ENCODE data around the gene HMGCS1. TPM values are rescaled to one million over a fixed set of nuclear protein-coding genes. Genes with fewer than 3 reads are reported as not detected.

Gene HMGCS1
- total and polyA plus RNA-seq, 11 donors: 6.3 to 34.8 (median 30.0) TPM

GRCh38 chr5:43290726-43291125 lies 22.5 kb downstream of the HMGCS1 start:
- Histone ChIP-seq H3K27me3 (no peaks in the 10 kb centered on the region), H3K4me3 (no peak overlapping the region), H3K9me3 (no peaks in the 10 kb centered on the region), H3K4me1 (peaks cover 0 to 26% (median 2%) of the 10 kb centered on the region in 12 donors), H3K36me3 (peaks cover 0 to 94% (median 83%) of the 10 kb centered on the region in 9 donors), H3K27ac (no peak overlapping the region)
- 47 to 62% (median 57%) methylated on average over 2 of the region's 2 CpGs for WGBS, 4 donors
- intact Hi-C loops (cut with DNase I): no loop called here
- DNase-seq (no peak), ATAC-seq (no peak)
- TF ChIP-seq POLR2A (IDR thresholded peaks at IDR 0.05) (no peak), CTCF (IDR thresholded peaks at IDR 0.05) (no peak)

GRCh38 chr5:43288269-43288831 lies 24.9 kb downstream of the HMGCS1 start:
- Histone ChIP-seq H3K4me3 (no peak overlapping the region), H3K27ac (no peak overlapping the region), H3K27me3 (no peaks in the 10 kb centered on the region), H3K4me1 (peaks cover 0 to 8% (median 1%) of the 10 kb centered on the region in 12 donors), H3K9me3 (no peaks in the 10 kb centered on the region), H3K36me3 (peaks cover 0 to 70% (median 59%) of the 10 kb centered on the region in 9 donors)
- DNase-seq (no peak), ATAC-seq (no peak)
- TF ChIP-seq POLR2A (IDR thresholded peaks at IDR 0.05) (no peak), CTCF (IDR thresholded peaks at IDR 0.05) (no peak)
- 81 to 89% (median 86%) methylated on average over 1 of the region's 1 CpG for WGBS, 4 donors
- intact Hi-C loops (cut with DNase I): no loop called here

- Histone ChIP-seq H3K27me3 (no peaks in the 10 kb centered on the region), H3K4me3 (no peak overlapping the region), H3K4me1 (peaks cover 0 to 8% (median 1%) of the 10 kb centered on the region in 12 donors), H3K9me3 (no peaks in the 10 kb centered on the region), H3K27ac (no peak overlapping the region), H3K36me3 (peaks cover 0 to 62% (median 50%) of the 10 kb centered on the region in 9 donors)
- intact Hi-C loops (cut with DNase I): no loop called here
- DNase-seq: no peak
- TF ChIP-seq POLR2A (IDR thresholded peaks at IDR 0.05) (no peak), CTCF (IDR thresholded peaks at IDR 0.05) (no peak)
- no peak for ATAC-seq
- WGBS, 4 donors: 97 to 100% (median 99%) methylated on average over 4 of the region's 4 CpGs
Observed at GRCh38 chr5:43287493-43287892, 25.7 kb downstream of the HMGCS1 start.

DNA sequence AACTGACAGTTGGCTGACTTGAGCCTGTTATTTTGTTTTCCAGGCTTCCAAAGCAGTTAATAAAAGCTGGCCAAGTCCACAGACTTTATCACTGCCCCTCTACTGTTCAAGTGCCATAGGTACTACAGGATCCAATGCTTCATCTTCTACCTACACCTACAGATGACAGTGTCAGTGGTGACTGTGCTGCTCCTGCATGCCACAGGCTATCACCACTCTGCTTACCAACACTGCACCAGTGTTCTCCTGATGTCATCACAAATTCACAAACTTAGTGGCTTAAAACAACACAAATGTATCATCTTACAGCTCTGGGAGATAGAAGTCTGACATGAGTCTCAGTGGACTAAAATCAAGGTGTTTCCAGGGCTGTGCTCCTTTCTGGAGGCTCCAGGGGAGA lies 26.6 kb downstream of the HMGCS1 start:
- TF ChIP-seq POLR2A (IDR thresholded peaks at IDR 0.05) (no peak), CTCF (IDR thresholded peaks at IDR 0.05) (no peak)
- Histone ChIP-seq H3K9me3 (no peaks in the 10 kb centered on the region), H3K36me3 (peaks cover 0 to 53% (median 42%) of the 10 kb centered on the region in 9 donors), H3K4me1 (peaks cover 0 to 8% (median 1%) of the 10 kb centered on the region in 12 donors), H3K27ac (no peak overlapping the region), H3K27me3 (no peaks in the 10 kb centered on the region), H3K4me3 (no peak overlapping the region)
- DNase-seq: no peak
- ATAC-seq: peak in 1 of 4 donors; percentile 18
- intact Hi-C loops (cut with DNase I): no loop called here
